Retinal pigment epithelial cell (primary cell): ENCODE measurements around the gene TMOD3.

Experiments used
- DNase-seq: peaks from one replicate; pipeline ENCODE4 v3.0.0-alpha.2; 2010; ENCODE audit warnings: low read depth
- H3K4me3 ChIP-seq: 2 replicates; pipeline ENCODE4 v1.5.1; 2011; ENCODE audit warnings: mild to moderate bottlenecking, low read length, control low read depth, moderate library complexity
- CTCF ChIP-seq: conservative IDR thresholded peaks from 2 replicates; pipeline ENCODE4 v1.5.1; 2011; ENCODE audit warnings: low read depth, low read length, control low read depth, inconsistent platforms

TMOD3 gene

GRCh38 chr15:51806123-51806522, 23.3 kb upstream of the TMOD3 start:
- H3K4me3 ChIP-seq, result no peak overlapping the region
- TF ChIP-seq CTCF, result no peak
- no peak for DNase-seq

GRCh38 chr15:51809457-51809856, 20.0 kb upstream of the TMOD3 start:
- H3K4me3 ChIP-seq, result no peak overlapping the region
- TF ChIP-seq CTCF, result no peak
- DNase-seq, result no peak

GRCh38 chr15:51812598-51812997, 16.9 kb upstream of the TMOD3 start:
- DNase-seq, result no peak
- no peak for TF ChIP-seq CTCF
- H3K4me3 ChIP-seq, result no peak overlapping the region

GRCh38 chr15:51814606-51815005, 14.8 kb upstream of the TMOD3 start:
- H3K4me3 ChIP-seq, result no peak overlapping the region
- TF ChIP-seq CTCF, result no peak
- DNase-seq, result no peak

GRCh38 chr15:51816611-51817010, 12.8 kb upstream of the TMOD3 start:
- H3K4me3 ChIP-seq, result no peak overlapping the region
- no peak for DNase-seq
- TF ChIP-seq CTCF, result no peak

GRCh38 chr15:51818150-51818549, 11.3 kb upstream of the TMOD3 start:
- no peak overlapping the region for H3K4me3 ChIP-seq
- TF ChIP-seq CTCF, result no peak
- no peak for DNase-seq

GRCh38 chr15:51825698-51826097, 3.8 kb upstream of the TMOD3 start:
- TF ChIP-seq CTCF, result no peak

More at GRCh38 chr15:51825698-51826097, 3.8 kb upstream of the TMOD3 start:
- DNase-seq, result no peak
- H3K4me3 ChIP-seq, result no peak overlapping the region
